GM12801 (cell line): ENCODE measurements around the gene NUDT14.

Source experiments
- TF ChIP-seq, protein P1 (sequence below): IDR thresholded peaks from one replicate; pipeline ENCODE4 v1.5.1; 2011; ENCODE audit warnings: control low read depth; ENCODE audit not compliant: insufficient read length; ENCODE audit errors: extremely low read depth

NUDT14 gene

DNA sequence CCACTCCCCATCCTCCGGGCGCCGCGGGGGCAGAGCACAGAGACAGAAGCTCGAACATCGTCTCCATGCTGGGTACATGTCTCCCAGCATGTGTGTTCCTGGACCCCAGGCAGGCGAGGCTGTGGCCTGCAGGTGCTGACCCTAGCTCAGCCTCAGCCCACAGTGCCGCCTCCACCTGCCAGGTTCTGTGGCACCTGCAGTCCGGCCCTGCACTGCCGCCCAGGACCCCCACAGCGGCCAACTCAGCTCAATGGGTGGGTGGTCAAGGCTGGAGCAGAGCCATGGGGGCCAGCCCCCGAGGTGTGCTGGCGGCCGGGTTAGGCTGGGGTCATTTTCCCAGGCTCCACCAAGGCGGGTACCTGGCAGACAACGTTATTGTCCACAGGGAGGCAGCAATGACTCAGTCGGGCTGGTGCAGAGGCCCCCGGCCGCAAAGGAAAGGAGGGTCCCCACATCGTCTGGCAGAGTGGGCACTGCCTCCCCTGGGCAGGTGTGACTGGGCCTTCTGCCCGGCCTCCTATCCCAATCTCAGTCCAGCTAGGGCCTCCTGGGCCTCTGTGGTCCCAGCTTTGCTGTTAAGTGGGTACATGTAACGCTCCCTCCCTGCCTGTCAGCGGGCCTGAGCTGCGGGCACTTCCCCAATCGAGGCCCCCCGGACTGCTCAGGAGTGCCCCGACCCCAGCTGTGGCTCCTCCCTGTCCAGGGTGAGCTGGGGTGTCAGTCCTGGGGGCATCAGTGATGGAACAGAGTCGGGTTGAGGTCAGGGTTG lies 20.2 kb upstream of the NUDT14 start:
- TF ChIP-seq, protein P1, sequence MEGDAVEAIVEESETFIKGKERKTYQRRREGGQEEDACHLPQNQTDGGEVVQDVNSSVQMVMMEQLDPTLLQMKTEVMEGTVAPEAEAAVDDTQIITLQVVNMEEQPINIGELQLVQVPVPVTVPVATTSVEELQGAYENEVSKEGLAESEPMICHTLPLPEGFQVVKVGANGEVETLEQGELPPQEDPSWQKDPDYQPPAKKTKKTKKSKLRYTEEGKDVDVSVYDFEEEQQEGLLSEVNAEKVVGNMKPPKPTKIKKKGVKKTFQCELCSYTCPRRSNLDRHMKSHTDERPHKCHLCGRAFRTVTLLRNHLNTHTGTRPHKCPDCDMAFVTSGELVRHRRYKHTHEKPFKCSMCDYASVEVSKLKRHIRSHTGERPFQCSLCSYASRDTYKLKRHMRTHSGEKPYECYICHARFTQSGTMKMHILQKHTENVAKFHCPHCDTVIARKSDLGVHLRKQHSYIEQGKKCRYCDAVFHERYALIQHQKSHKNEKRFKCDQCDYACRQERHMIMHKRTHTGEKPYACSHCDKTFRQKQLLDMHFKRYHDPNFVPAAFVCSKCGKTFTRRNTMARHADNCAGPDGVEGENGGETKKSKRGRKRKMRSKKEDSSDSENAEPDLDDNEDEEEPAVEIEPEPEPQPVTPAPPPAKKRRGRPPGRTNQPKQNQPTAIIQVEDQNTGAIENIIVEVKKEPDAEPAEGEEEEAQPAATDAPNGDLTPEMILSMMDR: no peak

DNA sequence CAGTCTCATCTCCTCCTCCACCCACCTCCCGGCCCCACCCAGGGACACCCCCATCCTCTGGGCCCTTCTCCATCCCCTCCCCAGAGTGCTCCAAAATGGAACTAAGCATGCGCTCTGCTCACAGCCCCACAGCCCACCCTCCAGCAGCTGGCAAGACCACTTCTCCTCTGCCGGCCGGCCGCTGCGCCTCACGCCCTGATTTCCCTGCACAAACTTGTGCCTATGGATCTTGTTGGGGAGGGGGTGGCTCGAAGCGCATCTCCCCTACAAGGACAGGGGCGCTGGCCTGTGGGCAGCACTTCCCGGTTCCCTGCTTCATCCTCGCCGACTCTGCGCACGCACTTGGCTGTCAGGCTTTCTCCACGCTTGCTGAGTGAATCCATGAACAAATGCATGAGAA lies 19.5 kb upstream of the NUDT14 start:
- TF ChIP-seq, protein P1: no peak

DNA sequence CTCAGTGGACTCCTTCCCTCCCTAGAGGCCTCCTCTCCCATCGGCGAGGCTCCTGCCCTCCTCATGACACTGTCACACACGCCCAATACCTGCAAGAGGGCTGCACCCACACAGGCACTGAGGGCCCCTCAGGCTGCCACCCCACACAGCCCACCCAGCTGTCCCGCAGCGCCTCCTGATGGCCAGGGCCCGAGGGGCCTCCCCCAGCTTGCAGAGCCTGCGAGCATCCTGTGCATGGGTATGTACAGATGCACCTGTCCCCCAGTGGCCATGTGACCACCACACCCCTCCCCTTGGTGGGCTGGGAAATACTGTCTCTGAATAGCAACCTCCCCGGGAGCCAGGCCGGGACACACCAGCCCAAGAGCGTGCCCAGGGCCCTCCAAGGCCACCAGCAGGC lies 19.0 kb upstream of the NUDT14 start:
- TF ChIP-seq, protein P1: no peak

DNA sequence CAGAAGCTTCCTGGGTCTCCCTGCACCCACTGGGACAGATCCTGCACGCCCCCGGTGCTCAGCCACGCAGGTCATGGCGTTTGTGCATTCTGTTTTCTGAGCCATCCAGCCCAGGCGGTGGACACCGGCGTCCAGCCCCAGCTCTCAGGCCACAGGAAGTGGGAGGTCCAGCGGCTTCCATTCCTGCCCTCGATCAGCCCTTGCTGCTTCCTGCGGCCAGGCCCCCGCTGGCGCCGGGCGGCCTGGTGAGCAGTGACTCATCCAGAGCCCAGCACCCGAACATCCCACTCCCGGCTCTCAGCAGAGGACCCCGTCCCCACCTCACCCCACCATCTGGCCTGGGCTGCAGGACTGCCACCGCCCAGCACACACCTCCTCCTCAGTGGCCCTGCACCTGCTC lies 18.0 kb upstream of the NUDT14 start:
- TF ChIP-seq, protein P1: no peak

DNA sequence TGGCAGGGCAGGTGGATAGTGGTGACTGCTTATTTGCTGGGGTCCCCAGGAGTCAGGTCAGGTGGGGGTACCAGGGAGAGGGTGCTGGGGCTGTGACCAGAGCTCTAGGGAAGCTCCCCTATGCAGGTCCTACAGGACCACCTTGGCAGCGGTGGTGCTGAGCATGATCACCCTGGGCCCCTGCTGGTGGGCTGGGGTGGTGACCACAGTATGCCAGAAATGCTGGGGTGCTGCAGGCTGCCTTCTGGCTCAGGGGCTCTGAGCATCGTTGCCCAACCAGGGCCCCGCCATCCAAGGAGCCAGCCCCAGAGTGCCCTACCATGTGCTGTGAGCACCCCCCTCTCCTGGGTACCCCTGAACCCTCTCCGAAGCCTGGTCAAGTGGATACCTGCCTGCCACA lies 17.5 kb upstream of the NUDT14 start:
- TF ChIP-seq, protein P1: no peak

DNA sequence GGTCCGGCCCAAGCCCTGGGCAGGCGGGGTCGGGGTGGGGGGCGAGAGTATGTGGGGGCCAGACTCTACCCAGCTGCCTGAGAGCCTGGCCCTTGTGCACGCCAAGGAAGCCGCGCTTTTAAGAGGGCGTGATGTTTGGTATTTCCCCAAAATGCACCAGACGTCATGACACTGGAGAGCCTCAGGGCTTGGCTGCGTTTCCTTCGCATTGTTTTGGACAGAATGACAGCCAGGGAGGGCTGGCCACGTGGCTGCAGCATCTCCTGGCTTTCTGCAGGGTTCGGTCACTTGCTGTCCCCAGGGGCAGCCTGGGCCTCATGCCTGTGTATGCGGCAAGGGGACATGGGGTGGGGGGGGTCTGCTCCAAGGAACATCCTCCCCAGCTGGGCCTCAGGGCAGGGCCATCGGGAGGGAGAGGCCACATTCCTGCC lies 16.1 kb upstream of the NUDT14 start:
- TF ChIP-seq, protein P1: no peak

DNA sequence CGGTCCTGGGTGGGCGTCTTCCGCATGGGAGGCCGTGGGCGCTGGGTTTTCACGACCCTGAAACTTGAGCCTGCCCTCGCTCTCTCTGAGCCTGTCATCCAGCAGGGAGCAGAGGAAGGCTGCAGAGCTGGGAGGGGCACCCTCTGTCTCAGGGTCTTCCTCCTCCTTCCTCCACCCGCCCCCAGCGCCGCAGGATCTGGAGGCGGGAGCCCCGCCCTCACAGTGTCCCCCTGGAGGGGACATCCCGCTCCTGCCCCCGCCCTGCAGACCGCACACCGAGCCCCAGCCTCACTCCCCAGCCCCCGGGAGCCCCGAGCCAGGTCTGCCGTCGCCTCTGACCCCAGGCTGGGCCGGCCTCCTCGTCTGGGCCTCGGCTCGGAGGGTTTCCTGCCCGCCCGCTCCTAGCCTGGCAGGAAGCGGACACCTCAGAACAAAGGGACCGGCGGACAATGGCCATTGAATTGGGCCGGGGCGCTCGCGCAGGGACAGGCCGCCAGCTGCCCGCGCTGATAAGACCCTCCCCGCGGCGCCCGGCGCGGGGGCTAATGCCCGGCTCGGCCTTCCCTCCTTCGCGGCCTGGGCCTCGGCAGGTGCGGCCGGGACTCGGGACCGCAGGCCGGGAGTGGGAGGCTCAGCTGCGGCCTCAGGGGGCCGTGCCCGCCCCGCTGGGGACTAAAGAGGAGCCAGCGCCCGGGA lies 15.3 kb upstream of the NUDT14 start:
- TF ChIP-seq, protein P1: no peak
